GM21423 (cell line): ENCODE measurements around the gene WASHC2C.
"Not testable (repeated sequence)": the region's sequence is repeated elsewhere in the genome, so short reads cannot be mapped to it uniquely, and the experiment has no call there.

ENCODE experiments used
- ATAC-seq: cut with Tn5 transposase; IDR thresholded peaks from one replicate; pipeline ENCODE4 v1.9.1; 2021; ENCODE audit warnings: mild to moderate bottlenecking, moderate library complexity; ENCODE audit not compliant: unreplicated experiment

Gene WASHC2C

DNA sequence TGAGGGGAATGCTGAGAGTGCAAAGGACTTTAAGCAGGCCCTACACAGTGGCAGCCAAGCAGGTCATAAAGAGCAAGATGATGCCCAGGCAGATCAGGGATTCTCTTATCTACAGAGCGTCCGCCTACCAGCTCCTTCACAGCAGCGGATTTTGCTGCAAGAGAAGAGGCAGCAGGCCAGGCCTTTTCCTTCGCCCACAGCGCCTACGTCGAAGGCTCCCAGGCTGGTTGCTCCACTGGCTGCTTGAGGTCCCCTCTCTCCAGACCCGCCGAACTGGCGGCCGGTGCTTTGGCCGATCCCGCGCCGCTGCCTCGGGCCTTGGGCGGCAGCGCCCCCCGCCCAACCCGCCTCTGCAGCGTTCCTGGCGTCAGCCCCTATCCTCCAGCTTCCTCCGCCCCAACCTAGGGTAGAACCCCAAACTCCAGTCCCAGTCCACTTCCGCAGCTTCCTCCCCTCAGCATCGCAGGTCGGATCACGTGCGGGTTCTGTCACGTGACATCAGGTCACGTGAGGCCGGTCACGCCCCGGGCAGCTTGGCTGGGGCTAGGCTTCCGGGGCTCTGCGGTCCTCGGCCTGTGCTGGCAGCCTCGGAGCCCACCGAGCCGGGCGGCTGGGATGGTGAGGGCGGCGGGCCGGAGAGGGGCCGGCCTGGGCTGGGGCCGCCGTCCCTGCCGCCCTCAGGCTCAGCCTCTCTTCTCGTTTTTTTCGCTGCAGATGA lies at the start of gene WASHC2C:
WASHC2C (plus strand) TSS at position 564 of the 718 bp plus-strand sequence; CDS start at position 616, 52 bp downstream.
- peak; percentile 83 for ATAC-seq

DNA sequence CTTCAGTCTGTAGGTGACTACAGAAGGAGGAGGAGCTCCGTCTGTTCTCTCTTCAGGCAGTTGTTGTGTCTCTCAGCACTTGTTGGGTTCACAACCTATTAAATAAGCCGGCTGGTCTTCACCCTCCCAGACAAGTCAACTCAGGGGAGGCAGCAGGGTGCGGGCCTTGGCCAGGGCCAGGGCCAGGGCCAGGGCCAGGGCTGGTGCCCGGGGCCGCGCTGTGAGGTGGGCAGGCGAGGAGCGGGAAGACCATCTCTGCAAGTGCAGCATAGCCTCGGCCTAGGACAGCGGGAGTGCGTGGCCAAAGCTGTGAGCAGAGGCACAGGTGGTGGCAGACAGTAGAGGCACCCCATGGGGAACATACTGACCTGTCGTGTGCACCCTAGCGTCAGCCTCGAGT lies 48.6 kb upstream of the WASHC2C start:
- ATAC-seq, result not testable (repeated sequence)

- ATAC-seq, result peak; percentile 89
These were observed 16.8 kb upstream of the WASHC2C start for GRCh38 chr10:45710200-45710796.

DNA sequence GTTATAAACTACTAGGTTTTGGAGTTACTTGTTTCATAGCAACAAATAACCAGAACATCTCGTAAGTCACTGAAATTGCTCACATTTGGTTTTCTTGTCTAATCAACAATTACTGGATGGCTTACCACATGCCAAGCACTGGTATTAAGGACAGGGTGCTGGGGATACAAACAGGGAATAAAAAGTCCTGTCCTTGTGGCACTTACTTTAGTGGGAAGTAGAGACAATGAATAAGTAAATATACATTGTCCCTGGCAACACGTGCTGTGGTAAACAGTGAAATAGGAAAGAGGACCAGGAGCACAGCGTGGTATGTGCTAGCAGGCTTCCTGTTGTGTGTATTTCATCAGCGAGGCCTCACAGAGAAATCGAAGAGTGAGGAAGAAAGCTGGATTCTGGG lies 15.8 kb upstream of the WASHC2C start:
- not testable (repeated sequence) for ATAC-seq

- ATAC-seq, result not testable (repeated sequence)
These were observed 10.0 kb upstream of the WASHC2C start for GRCh38 chr10:45717053-45717452.

- not testable (repeated sequence) for ATAC-seq
These were observed 9.4 kb upstream of the WASHC2C start for GRCh38 chr10:45717642-45718041.

GRCh38 chr10:45721503-45721902 lies 5.6 kb upstream of the WASHC2C start:
- not testable (repeated sequence) for ATAC-seq

- ATAC-seq, result not testable (repeated sequence)
These were observed 3.2 kb upstream of the WASHC2C start for GRCh38 chr10:45723851-45724250.

DNA sequence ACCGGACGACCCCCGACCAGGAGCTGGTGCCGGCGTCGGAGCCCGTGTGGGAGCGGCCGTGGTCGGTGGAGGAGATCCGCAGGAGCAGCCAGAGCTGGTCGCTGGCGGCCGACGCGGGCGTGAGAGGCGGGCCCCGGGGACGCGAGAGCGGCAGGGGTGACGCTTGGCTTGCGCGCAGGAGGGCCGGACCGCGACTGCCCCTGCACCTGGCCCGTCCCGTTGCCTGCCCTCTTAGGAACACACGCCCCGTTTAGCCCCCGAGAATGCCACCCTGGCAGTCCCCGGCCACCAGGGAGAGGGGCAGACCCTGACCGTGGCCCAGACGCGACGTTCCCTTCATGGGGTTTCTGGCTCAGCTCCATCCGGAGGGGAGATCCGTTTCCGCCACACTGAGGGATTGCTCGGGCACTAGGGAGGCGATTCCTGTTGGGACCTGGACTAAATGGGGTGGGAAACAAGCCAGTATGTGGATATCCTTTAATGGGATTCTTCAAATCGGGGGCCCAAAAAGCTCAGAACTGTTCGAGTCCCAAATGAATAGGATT lies 427 bp downstream of the WASHC2C start:
- peak; percentile 62 for ATAC-seq

DNA sequence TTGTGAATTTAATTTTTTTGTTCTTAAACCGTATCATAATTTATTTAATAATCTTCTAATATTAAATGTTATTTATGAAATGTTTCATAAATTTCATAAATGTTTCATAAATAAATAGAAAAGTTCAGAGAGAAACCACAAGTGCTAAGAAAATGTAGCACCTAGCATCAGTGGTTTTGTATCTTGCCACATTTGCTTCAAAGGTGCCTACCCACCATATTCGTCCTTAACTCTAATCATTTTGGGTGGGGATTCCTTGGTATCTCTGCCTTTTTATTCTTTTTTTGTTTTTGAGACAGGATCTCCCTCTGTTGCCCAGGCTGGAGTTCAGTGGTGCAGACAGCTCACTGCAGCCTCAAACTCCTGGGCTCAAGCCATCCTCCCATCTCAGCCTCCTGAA lies 7.4 kb downstream of the WASHC2C start:
- ATAC-seq, result not testable (repeated sequence)

GRCh38 chr10:45734867-45735266 lies 7.8 kb downstream of the WASHC2C start:
- ATAC-seq, result not testable (repeated sequence)

- not testable (repeated sequence) for ATAC-seq
These were observed 14.5 kb downstream of the WASHC2C start for GRCh38 chr10:45741559-45741958.

DNA sequence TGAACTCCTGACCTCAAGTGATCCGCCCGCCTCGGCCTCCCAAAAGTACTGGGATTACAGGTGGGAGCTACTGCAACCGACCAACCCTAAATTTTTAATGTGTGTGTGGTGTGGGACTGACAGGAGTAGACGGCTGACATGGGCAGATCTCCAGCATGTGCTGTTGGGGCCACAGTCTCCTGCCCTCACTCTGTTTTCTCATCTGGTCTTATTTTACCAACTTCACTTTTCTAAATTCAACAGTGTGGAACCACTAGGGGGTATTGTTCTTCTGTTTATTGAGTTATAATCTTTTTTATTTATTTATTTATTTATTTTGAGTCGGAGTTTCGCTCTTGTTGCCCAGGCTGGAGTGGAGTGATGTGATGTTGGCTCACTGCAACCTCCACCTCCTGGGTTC lies 14.9 kb downstream of the WASHC2C start:
- ATAC-seq, result not testable (repeated sequence)

DNA sequence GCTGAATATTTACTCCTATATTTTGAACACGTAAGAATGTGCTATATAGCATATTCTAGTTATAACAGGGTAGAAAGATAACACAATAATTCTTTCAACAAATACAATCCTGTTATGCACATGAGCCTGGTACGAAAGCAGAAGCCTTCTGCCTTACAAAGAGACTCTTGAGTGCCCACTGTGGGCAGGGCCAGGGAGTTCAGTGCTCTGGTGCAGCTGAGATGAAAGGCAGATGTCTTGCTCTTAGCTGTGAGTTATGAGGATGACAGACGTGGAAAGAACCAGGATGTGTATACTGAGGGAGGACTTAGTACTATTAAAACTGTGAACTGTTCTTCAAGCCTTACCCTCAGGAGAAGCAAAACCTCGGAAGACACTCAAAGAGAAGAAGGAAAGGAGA lies 24.1 kb downstream of the WASHC2C start:
- not testable (repeated sequence) for ATAC-seq

- ATAC-seq, result not testable (repeated sequence)
These were observed 25.1 kb downstream of the WASHC2C start for GRCh38 chr10:45752210-45752609.

DNA sequence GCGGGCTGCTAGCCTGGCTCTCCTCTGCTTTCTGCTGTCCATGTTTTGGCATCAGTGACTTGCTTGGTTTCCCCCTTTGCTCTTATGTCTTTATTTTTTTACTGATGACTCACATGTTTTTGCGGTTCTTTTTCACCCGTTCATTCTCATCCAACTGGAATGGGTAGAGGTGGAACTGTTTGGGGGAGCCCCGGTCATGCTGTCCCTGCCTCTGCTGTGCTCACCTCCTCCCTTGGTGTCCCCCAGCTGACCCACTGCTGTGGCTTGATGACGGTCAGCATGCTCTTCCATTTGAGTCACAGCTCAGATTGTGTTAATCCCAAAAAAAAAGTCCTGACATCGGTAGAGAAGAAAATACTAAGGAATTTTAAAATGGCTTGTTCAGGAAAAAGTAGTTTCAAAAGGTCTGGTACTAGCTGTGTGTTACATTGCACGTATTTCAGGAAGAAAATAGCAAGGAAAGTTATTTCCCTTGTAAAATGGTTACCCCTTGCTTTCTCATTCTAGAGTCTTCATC lies 27.0 kb downstream of the WASHC2C start:
- not testable (repeated sequence) for ATAC-seq

DNA sequence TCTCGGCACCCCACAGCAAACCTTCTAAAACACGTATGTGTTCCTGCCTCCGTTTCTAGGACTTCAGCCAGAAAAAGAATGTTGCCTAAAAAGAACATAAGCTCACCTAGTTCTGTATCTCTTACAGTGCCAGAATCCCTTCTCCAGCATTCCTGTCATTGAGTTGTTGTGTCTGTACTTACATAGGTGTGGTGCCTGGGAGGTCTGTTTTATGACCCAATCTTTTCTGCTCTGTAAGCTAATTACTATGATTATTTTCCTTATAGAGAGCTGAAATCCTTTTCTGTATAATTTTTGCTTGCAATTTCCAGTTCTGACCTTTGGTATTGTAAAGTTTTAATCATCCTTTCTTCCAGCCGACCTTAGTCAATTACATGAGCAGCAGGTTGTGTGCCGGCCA lies 28.0 kb downstream of the WASHC2C start:
- not testable (repeated sequence) for ATAC-seq

DNA sequence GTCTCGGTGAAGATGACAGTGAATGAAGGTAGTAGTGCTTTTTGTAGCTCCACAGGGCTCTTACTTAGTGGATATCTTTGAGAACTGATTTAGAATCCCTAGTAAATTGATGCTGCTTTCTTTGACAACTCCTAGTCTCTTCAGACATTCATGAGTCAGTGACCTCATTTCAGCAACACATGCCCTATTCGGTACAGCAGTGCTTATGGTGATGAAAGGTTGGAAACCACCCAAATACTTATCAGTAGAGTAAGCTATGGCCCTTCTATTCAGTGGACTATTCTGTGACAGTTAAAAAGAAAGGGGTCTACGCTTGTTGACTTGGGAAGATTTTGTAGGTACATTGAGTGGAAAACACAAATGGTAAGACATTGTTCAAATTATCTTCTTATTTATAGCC lies 29.0 kb downstream of the WASHC2C start:
- not testable (repeated sequence) for ATAC-seq

DNA sequence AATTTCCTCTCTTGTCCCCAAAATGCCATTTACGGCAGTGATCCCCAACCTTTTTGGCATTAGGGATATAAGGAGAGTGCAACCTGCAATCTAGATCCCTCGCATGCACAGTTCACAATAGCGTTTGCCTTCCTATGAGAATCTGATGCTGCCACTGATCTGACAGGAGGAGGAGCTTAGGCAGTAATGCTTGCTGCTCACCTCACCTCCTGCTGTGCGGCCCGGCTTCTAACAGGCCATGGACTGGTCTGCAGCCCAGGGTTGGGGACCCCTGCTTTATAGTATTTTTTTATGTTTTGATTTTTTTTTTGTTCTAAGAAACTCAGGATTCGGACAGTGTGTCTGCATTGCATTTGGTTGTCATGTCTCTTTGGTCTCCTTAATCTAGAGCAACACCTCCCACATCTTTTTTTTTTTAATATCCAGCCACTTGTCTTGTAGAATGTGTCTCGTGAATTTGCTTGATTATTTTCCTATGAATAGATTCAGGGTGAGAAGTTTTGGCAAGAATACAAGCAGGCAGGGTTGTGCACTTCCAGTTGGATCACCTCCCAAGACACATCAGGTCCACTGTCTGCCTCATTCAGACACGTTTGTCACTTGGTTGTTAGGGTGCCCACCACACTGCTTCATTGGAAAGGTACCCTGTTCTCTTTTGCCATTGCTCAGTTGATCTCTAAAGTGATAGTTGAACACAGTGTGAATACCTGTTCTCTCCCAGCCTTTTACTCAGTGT lies 30.8 kb downstream of the WASHC2C start:
- not testable (repeated sequence) for ATAC-seq

DNA sequence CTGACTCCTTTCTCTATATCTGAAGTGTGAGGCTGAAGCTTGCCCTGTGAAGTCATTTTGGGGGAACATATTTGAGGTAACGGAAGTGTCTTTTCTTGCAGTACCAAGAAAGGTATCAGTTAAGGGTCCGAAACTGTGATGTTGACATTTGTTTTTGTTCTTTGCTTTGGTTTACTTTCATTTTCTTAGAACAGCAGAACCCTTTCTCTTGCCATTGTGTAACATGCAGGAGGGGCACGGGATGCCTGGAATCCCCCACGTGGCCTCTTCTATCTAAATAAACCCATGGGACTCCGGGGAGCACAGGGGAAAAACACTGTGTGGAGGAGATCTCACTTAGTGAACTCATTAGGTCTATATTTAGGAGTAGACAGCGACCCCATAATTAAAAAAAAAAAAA lies 34.6 kb downstream of the WASHC2C start:
- ATAC-seq, result peak; percentile 49

DNA sequence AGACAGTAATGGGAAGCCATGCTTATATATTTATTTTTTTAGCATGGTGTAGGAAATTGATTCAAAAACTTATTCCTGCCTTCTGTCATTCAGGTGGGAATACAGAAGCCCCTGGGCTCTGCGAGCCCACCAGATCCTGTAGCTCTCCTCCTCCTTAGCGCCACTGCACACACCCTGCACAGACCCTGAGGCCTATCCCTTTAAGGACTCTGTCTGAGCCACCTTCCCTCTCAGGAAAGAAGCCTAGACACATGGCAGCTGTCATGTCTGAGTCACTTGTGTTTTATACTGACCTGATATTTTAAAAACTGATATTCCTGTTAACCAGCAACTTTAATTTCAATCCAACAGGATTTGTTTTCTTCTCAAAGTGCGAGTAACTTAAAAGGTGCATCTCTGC lies 36.0 kb downstream of the WASHC2C start:
- ATAC-seq, result not testable (repeated sequence)
